Measurements from ENCODE around the gene CANT1. TPM values are rescaled to one million over a fixed set of nuclear protein-coding genes. Genes with fewer than 3 reads are reported as not detected.

Gene CANT1
- total and polyA plus RNA-seq, 2 donors from 2014 or later, result 23.0 to 56.6 TPM

DNA sequence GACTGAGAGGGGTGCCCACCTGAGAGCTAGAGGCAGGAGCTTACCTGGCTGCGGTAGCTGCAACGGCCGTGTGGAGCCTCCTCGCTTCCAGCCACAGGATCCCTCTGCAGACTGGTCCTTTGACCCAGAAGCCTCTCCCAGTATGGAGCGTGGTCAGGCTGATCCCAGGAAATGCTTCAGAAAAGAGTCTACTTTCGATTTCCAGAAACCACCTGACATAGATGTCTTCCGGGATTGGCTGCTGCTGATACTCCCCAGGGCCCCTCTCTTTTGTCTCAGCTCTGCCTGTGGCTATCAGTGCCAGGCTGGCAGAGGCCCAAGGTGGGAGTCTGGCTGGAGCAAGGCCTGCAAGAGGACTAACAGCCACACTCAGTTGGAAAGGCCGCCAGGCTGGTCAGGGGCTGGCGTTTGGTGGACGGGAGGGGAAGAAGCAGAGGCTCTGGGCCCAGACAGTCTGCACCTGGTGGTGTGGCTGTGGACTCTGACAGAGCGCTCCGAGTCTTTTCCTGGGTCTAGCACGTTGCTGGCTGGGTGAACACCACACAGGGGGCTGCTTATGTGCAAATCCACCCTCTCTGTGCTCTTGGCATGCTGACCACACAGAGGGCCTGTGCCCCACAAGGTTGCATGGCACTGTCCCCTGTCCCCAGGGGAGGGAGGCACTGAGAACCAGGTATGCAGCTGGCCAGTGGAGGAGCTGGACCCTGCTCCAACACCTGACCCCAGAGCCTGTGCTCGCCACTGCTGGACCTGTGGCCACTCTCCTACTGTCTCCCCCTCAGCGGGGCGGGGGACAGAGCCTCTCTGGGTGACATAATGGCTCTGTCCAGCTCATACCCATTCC is 29.6 kb downstream of the CANT1 start, which contains the start of gene LGALS3BP:
LGALS3BP (minus strand) TSS at position 144 of the 844 bp plus-strand sequence. CDS start 2,732 bp downstream, outside the sequence.
- FAIRE-seq, result no peak
- H3K4me3 ChIP-seq (ENCODE audit: low read length in 3 of 3), result peak within 1 kb of the TSS in 2 of 3 donors; percentile 43 to 57
- peak within 1 kb of the TSS in 1 of 3 donors; percentile 71 for H3K9ac ChIP-seq (ENCODE audit: low read length in 3 of 3)

DNA sequence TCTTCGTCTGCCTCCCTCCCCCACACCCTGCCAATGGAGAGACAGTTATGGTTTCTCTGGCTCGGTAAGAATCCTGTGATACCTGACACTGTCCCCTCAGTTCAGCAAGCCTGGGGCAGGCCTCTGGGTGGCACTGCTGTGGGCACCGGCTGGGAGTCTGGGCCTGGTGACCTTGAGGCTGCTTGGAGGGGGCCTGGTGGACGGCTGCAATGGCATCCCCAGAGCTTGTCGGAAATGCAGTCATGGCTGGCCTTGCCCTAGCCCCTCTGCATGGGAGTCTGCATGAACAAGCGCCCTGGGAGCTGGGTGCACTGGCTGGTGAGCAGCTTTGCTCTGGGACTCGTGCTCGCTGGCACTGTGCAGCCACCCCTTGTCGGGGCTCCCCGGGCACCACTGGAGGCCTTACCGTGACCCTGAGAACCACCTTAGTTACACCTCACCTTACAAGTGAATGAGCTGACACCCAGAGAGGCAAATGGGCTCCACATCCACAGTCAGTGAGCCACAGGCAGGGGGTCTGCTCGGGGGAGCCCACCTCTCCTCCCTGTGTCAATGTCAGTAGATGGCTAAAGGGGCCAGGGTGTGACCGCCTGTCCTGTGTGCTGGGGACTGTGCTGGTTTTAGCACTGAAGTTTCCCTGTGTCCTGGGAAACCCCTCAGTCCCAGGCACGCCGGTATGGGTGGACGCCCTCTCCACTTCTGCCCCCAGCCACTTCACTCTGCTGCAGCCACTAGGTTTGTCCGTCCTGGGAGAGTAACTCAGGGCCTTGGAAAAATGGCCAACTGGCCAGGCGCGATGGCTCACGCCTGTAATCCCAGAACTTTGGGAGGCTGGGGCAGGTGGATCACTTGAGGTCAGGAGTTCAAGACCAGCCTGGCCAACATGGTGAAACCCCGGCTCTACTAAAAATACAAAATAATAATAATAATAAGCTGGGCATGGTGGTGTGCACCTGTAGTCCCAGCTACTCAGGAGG is 31.3 kb downstream of the CANT1 start:
- FAIRE-seq (no peak), DNase-seq (peak; percentile 64 to 76 (median 71))
- Histone ChIP-seq H3K36me3 (ENCODE audit: control insufficient read depth in 2 of 3, insufficient read depth in 3 of 3, low read length in 3 of 3) (no peaks in the 10 kb centered on the region), H3K9me3 (ENCODE audit: control insufficient read depth in 2 of 3, insufficient read depth in 1 of 3, low read length in 3 of 3) (no peaks in the 10 kb centered on the region), H3K9ac (ENCODE audit: low read length in 3 of 3) (peak overlapping the region in 1 of 3 donors; percentile 65), H3K4me1 (ENCODE audit: control insufficient read depth in 2 of 3, insufficient read depth in 2 of 3, low read depth in 1 of 3, low read length in 3 of 3) (peaks cover 0 to 40% (median 18%) of the 10 kb centered on the region in 3 donors), H3K27ac (ENCODE audit: low read depth in 2 of 2, low read length in 2 of 2) (peak overlapping the region; percentile 10 to 43), H3K4me3 (ENCODE audit: low read length in 3 of 3) (peak overlapping the region in 1 of 3 donors; percentile 39), H3K27me3 (ENCODE audit: control insufficient read depth, insufficient read depth, low read length) (no peaks in the 10 kb centered on the region)
- TF ChIP-seq, protein P1, sequence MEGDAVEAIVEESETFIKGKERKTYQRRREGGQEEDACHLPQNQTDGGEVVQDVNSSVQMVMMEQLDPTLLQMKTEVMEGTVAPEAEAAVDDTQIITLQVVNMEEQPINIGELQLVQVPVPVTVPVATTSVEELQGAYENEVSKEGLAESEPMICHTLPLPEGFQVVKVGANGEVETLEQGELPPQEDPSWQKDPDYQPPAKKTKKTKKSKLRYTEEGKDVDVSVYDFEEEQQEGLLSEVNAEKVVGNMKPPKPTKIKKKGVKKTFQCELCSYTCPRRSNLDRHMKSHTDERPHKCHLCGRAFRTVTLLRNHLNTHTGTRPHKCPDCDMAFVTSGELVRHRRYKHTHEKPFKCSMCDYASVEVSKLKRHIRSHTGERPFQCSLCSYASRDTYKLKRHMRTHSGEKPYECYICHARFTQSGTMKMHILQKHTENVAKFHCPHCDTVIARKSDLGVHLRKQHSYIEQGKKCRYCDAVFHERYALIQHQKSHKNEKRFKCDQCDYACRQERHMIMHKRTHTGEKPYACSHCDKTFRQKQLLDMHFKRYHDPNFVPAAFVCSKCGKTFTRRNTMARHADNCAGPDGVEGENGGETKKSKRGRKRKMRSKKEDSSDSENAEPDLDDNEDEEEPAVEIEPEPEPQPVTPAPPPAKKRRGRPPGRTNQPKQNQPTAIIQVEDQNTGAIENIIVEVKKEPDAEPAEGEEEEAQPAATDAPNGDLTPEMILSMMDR (IDR thresholded peaks at IDR 0.05; ENCODE audit: borderline replicate concordance, extremely low read depth, insufficient read depth), result no peak
- intact Hi-C loops (cut with DNase I), result no loop called here

More for the DNA sequence above, 29.6 kb downstream of the CANT1 start, which contains the start of gene LGALS3BP:
- Histone ChIP-seq H3K36me3 (ENCODE audit: control insufficient read depth in 2 of 3, insufficient read depth in 3 of 3, low read length in 3 of 3) (no peaks in the 10 kb centered on the region), H3K27ac (ENCODE audit: low read depth in 2 of 2, low read length in 2 of 2) (peak within 1 kb of the TSS; percentile 35 to 67), H3K27me3 (ENCODE audit: control insufficient read depth, insufficient read depth, low read length) (no peaks in the 10 kb centered on the region), H3K4me1 (ENCODE audit: control insufficient read depth in 2 of 3, insufficient read depth in 2 of 3, low read depth in 1 of 3, low read length in 3 of 3) (peaks cover 0 to 35% (median 18%) of the 10 kb centered on the region in 3 donors), H3K9me3 (ENCODE audit: control insufficient read depth in 2 of 3, insufficient read depth in 1 of 3, low read length in 3 of 3) (no peaks in the 10 kb centered on the region)
- TF ChIP-seq, protein P1 (IDR thresholded peaks at IDR 0.05; ENCODE audit: borderline replicate concordance, extremely low read depth, insufficient read depth), result no peak
- intact Hi-C loops (cut with DNase I), result no loop called here
- DNase-seq, result peak; percentile 67 to 93 (median 84)

DNA sequence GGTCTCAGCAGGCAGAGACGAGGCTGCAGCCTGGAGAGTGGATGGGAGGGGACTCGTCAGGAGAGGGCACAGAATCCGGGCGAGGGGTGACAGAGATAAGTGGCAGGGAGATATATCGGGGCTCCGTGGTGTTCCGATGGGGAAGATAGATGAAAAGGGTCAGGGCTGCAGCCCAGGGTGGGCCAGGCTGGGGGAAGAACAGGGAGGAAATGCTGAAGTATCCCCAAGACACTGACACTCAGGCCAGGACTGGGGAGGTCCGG is 32.0 kb downstream of the CANT1 start:
- peak overlapping the region in 1 of 3 donors; percentile 39 for H3K4me3 ChIP-seq (ENCODE audit: low read length in 3 of 3)
- no peak for FAIRE-seq
- peak overlapping the region in 1 of 3 donors; percentile 65 for H3K9ac ChIP-seq (ENCODE audit: low read length in 3 of 3)
- no peaks in the 10 kb centered on the region for H3K27me3 ChIP-seq (ENCODE audit: control insufficient read depth, insufficient read depth, low read length)
- DNase-seq, result no peak
- no peaks in the 10 kb centered on the region for H3K36me3 ChIP-seq (ENCODE audit: control insufficient read depth in 2 of 3, insufficient read depth in 3 of 3, low read length in 3 of 3)
- no peaks in the 10 kb centered on the region for H3K9me3 ChIP-seq (ENCODE audit: control insufficient read depth in 2 of 3, insufficient read depth in 1 of 3, low read length in 3 of 3)
- peak overlapping the region in 1 of 2 donors; percentile 43 for H3K27ac ChIP-seq (ENCODE audit: low read depth in 2 of 2, low read length in 2 of 2)
- intact Hi-C loops (cut with DNase I), result no loop called here
- TF ChIP-seq, protein P1 (IDR thresholded peaks at IDR 0.05; ENCODE audit: borderline replicate concordance, extremely low read depth, insufficient read depth), result no peak
- H3K4me1 ChIP-seq (ENCODE audit: control insufficient read depth in 2 of 3, insufficient read depth in 2 of 3, low read depth in 1 of 3, low read length in 3 of 3), result peaks cover 0 to 40% (median 18%) of the 10 kb centered on the region in 3 donors
